BLaER1 treated with 17β-estradiol and CSF1 and Interleukin-3, amounts not matched to agents 10 nM and 100 nM (cell line): ENCODE measurements around the gene TFF3.

Source experiments
- H3K27ac ChIP-seq, 11 experiments: shearing (Covaris generic); formaldehyde crosslinking; 2 replicates each; pipeline ENCODE4 v1.8.1; 2022
- H3K27me3 ChIP-seq, 11 experiments: shearing (Covaris generic); formaldehyde crosslinking; 2 replicates each; pipeline ENCODE4 v1.8.1; 2022
- H3K36me3 ChIP-seq, 11 experiments: shearing (Covaris generic); formaldehyde crosslinking; 2 replicates each; pipeline ENCODE4 v1.8.1; 2022
- H3K4me1 ChIP-seq, 10 experiments: shearing (Covaris generic); formaldehyde crosslinking; 2 replicates each; pipeline ENCODE4 v1.8.1; 2022
- H3K4me2 ChIP-seq, 11 experiments: shearing (Covaris generic); formaldehyde crosslinking; 2 replicates each; pipeline ENCODE4 v1.8.1; 2022
- H3K4me3 ChIP-seq, 10 experiments: shearing (Covaris generic); formaldehyde crosslinking; 2 replicates each; pipeline ENCODE4 v1.8.1; 2022
- H3K9ac ChIP-seq, 11 experiments: shearing (Covaris generic); formaldehyde crosslinking; 2 replicates each; pipeline ENCODE4 v1.8.1; 2022
- H3K9me3 ChIP-seq, 11 experiments: shearing (Covaris generic); formaldehyde crosslinking; replicated peaks in 1 of 11; 2 replicates each; pipeline ENCODE4 v1.8.1; 2022
- H4K20me1 ChIP-seq, 11 experiments: shearing (Covaris generic); formaldehyde crosslinking; 2 replicates each; pipeline ENCODE4 v1.8.1; 2022
- Cebpa-rat ChIP-seq, 11 experiments: shearing (Covaris generic); IDR thresholded peaks; 2 replicates each; pipeline ENCODE4 v1.8.1; 2022

The TFF3 gene

GRCh38 chr21:42289926-42290325, 25.3 kb downstream of the TFF3 start:
- peaks cover 3 to 89% (median 26%) of the 10 kb centered on the region in 11 experiments; a peak in 16 of 22 replicates for H4K20me1 ChIP-seq
- H3K27ac ChIP-seq = no peak overlapping the region
- peaks cover 0 to 23% (median 0%) of the 10 kb centered on the region in 11 experiments; a peak in 4 of 22 replicates for H3K27me3 ChIP-seq
- H3K4me2 ChIP-seq = peak overlapping the region in 5 of 11 experiments; percentile 11 to 47 (median 27); a peak in 7 of 22 replicates
- H3K4me1 ChIP-seq = peaks cover 25 to 54% (median 34%) of the 10 kb centered on the region in 10 experiments
- H3K9ac ChIP-seq = no peak overlapping the region
- no peak overlapping the region for H3K4me3 ChIP-seq
- H3K9me3 ChIP-seq = peaks cover 0 to 15% (median 6%) of the 10 kb centered on the region in 11 experiments; a peak in 9 of 22 replicates
- H3K36me3 ChIP-seq = peaks cover 51 to 100% (median 77%) of the 10 kb centered on the region in 11 experiments
- no peak for TF ChIP-seq Cebpa-rat (IDR thresholded peaks at IDR 0.05)

- Histone ChIP-seq H3K4me3 (no peak overlapping the region), H3K9ac (no peak overlapping the region), H3K27ac (no peak overlapping the region), H3K9me3 (peaks cover 0 to 15% (median 6%) of the 10 kb centered on the region in 11 experiments; a peak in 9 of 22 replicates), H3K4me2 (peak overlapping the region in 2 of 11 experiments; percentile 11 to 16; a peak in 3 of 22 replicates), H3K36me3 (peaks cover 43 to 99% (median 67%) of the 10 kb centered on the region in 11 experiments), H3K4me1 (peaks cover 31 to 54% (median 42%) of the 10 kb centered on the region in 10 experiments), H4K20me1 (peaks cover 3 to 88% (median 34%) of the 10 kb centered on the region in 11 experiments; a peak in 16 of 22 replicates), H3K27me3 (peaks cover 0 to 26% (median 0%) of the 10 kb centered on the region in 11 experiments; a peak in 4 of 22 replicates)
- no peak for TF ChIP-seq Cebpa-rat (IDR thresholded peaks at IDR 0.05)
Observed at GRCh38 chr21:42288962-42289361, 26.2 kb downstream of the TFF3 start.

GRCh38 chr21:42287193-42288083, 27.8 kb downstream of the TFF3 start:
- H3K4me2 ChIP-seq = peak overlapping the region; percentile 15 to 84 (median 70); a peak in 20 of 22 replicates
- peaks cover 0 to 15% (median 6%) of the 10 kb centered on the region in 11 experiments; a peak in 9 of 22 replicates for H3K9me3 ChIP-seq
- peaks cover 0 to 26% (median 0%) of the 10 kb centered on the region in 11 experiments; a peak in 4 of 22 replicates for H3K27me3 ChIP-seq
- no peak overlapping the region for H3K27ac ChIP-seq
- no peak overlapping the region for H3K9ac ChIP-seq
- no peak for TF ChIP-seq Cebpa-rat (IDR thresholded peaks at IDR 0.05)
- H3K4me3 ChIP-seq = no peak overlapping the region
- peaks cover 31 to 55% (median 53%) of the 10 kb centered on the region in 10 experiments for H3K4me1 ChIP-seq
- H4K20me1 ChIP-seq = peaks cover 4 to 93% (median 39%) of the 10 kb centered on the region in 11 experiments; a peak in 16 of 22 replicates
- peaks cover 37 to 94% (median 56%) of the 10 kb centered on the region in 11 experiments for H3K36me3 ChIP-seq

- Histone ChIP-seq H4K20me1 (peaks cover 4 to 94% (median 49%) of the 10 kb centered on the region in 11 experiments; a peak in 18 of 22 replicates), H3K36me3 (peaks cover 32 to 94% (median 55%) of the 10 kb centered on the region in 11 experiments), H3K4me2 (peak overlapping the region; percentile 24 to 84 (median 70); a peak in 20 of 22 replicates), H3K27me3 (peaks cover 0 to 26% (median 0%) of the 10 kb centered on the region in 11 experiments; a peak in 4 of 22 replicates), H3K27ac (no peak overlapping the region), H3K9ac (no peak overlapping the region), H3K4me3 (no peak overlapping the region), H3K9me3 (peaks cover 0 to 15% (median 6%) of the 10 kb centered on the region in 11 experiments; a peak in 9 of 22 replicates), H3K4me1 (peaks cover 31 to 65% (median 57%) of the 10 kb centered on the region in 10 experiments)
- no peak for TF ChIP-seq Cebpa-rat (IDR thresholded peaks at IDR 0.05)
Observed at GRCh38 chr21:42286416-42286815, 28.8 kb downstream of the TFF3 start.

GRCh38 chr21:42285569-42286245, 29.5 kb downstream of the TFF3 start:
- Histone ChIP-seq H3K4me3 (no peak overlapping the region), H3K27me3 (peaks cover 0 to 26% (median 0%) of the 10 kb centered on the region in 11 experiments; a peak in 4 of 22 replicates), H3K4me2 (peak overlapping the region; percentile 1 to 84 (median 70); a peak in 20 of 22 replicates), H3K9me3 (peaks cover 0 to 15% (median 6%) of the 10 kb centered on the region in 11 experiments; a peak in 9 of 22 replicates), H3K36me3 (peaks cover 27 to 94% (median 48%) of the 10 kb centered on the region in 11 experiments), H3K4me1 (peaks cover 31 to 72% (median 64%) of the 10 kb centered on the region in 10 experiments), H3K27ac (no peak overlapping the region), H3K9ac (no peak overlapping the region), H4K20me1 (peaks cover 11 to 94% (median 55%) of the 10 kb centered on the region in 11 experiments; a peak in 20 of 22 replicates)
- TF ChIP-seq Cebpa-rat (IDR thresholded peaks at IDR 0.05) = no peak

- peaks cover 13 to 96% (median 89%) of the 10 kb centered on the region in 10 experiments for H3K4me1 ChIP-seq
- no peak overlapping the region for H3K27ac ChIP-seq
- H4K20me1 ChIP-seq = peaks cover 15 to 95% (median 73%) of the 10 kb centered on the region in 11 experiments; a peak in 21 of 22 replicates
- H3K27me3 ChIP-seq = peaks cover 0 to 26% (median 0%) of the 10 kb centered on the region in 11 experiments; a peak in 4 of 22 replicates
- H3K4me2 ChIP-seq = peak overlapping the region in 8 of 11 experiments; percentile 26 to 76 (median 60); a peak in 14 of 22 replicates
- peaks cover 4 to 94% (median 33%) of the 10 kb centered on the region in 11 experiments; a peak in 18 of 22 replicates for H3K36me3 ChIP-seq
- peaks cover 0 to 6% (median 0%) of the 10 kb centered on the region in 11 experiments; a peak in 1 of 22 replicates for H3K9me3 ChIP-seq
- no peak overlapping the region for H3K4me3 ChIP-seq
- TF ChIP-seq Cebpa-rat (IDR thresholded peaks at IDR 0.05) = no peak
- H3K9ac ChIP-seq = no peak overlapping the region
Observed at GRCh38 chr21:42282715-42283114, 32.5 kb downstream of the TFF3 start.

GRCh38 chr21:42282021-42282420, 33.2 kb downstream of the TFF3 start:
- no peak overlapping the region for H3K27ac ChIP-seq
- peaks cover 4 to 94% (median 33%) of the 10 kb centered on the region in 11 experiments; a peak in 19 of 22 replicates for H3K36me3 ChIP-seq
- H3K4me3 ChIP-seq = no peak overlapping the region
- H3K9ac ChIP-seq = no peak overlapping the region
- no peak for TF ChIP-seq Cebpa-rat (IDR thresholded peaks at IDR 0.05)
- H4K20me1 ChIP-seq = peaks cover 15 to 95% (median 70%) of the 10 kb centered on the region in 11 experiments; a peak in 21 of 22 replicates
- H3K27me3 ChIP-seq = peaks cover 0 to 23% (median 0%) of the 10 kb centered on the region in 11 experiments; a peak in 4 of 22 replicates
- no peaks in the 10 kb centered on the region for H3K9me3 ChIP-seq
- peaks cover 13 to 96% (median 90%) of the 10 kb centered on the region in 10 experiments for H3K4me1 ChIP-seq
- peak overlapping the region in 6 of 11 experiments; percentile 23 to 76 (median 60); a peak in 7 of 22 replicates for H3K4me2 ChIP-seq
